ENCODE measurements around the gene BTAF1. TPM values are rescaled to one million over a fixed set of nuclear protein-coding genes. Genes with fewer than 3 reads are reported as not detected.

The BTAF1 gene
- total RNA-seq, 1 experiment from 2014 or later, result 42.5 TPM

GRCh38 chr10:91883549-91884444 lies 39.8 kb upstream of the BTAF1 start:
- TF ChIP-seq EZH2 (IDR thresholded peaks at IDR 0.05), result no peak
- no peak for TF ChIP-seq EZH2phosphoT487 (IDR thresholded peaks at IDR 0.05; ENCODE audit: borderline replicate concordance)
- TF ChIP-seq ELF1 (IDR thresholded peaks at IDR 0.05; ENCODE audit: borderline replicate concordance, low read depth), result no peak
- no peak for TF ChIP-seq ZBTB33 (IDR thresholded peaks at IDR 0.05; ENCODE audit: extremely low read depth, insufficient replicate concordance, low read length)
- TF ChIP-seq JUND (IDR thresholded peaks at IDR 0.05), result no peak
- TF ChIP-seq RAD21 (IDR thresholded peaks at IDR 0.05; ENCODE audit: low read depth), result no peak
- TF ChIP-seq CBX3 (IDR thresholded peaks at IDR 0.05; ENCODE audit: low read depth), result no peak
- no peak for TF ChIP-seq TCF7L2 (IDR thresholded peaks at IDR 0.05; ENCODE audit: borderline replicate concordance, extremely low read depth, insufficient read depth, insufficient read length)
- no peaks in the 10 kb centered on the region; a peak in 1 of 4 replicates for H3K4me1 ChIP-seq (ENCODE audit: control insufficient read depth in 1 of 2, insufficient read depth in 2 of 2, low read length in 2 of 2)
- H4K20me1 ChIP-seq (ENCODE audit: insufficient read depth), result no peaks in the 10 kb centered on the region
- H3K27ac ChIP-seq (ENCODE audit: low read depth, low read length), result no peak overlapping the region
- no TSS peak for BruUV-seq (replicated peaks)
- no peak for ATAC-seq
- RAD21 ChIA-PET (ENCODE audit: low non-redundant PET in 1 of 2, low total read pairs in 2 of 2, uncharacterized antibody in 2 of 2, unreplicated experiment in 2 of 2), result no interaction called here
- no peaks in the 10 kb centered on the region for H3K27me3 ChIP-seq (ENCODE audit: insufficient read depth, low read length)
- H2AFZ ChIP-seq (ENCODE audit: low read depth, low read length, poor library complexity, severe bottlenecking), result no peak overlapping the region
- POLR2A ChIA-PET, result no interaction called here
- no peak overlapping the region for H3K9ac ChIP-seq (ENCODE audit: low read length)
- no peaks in the 10 kb centered on the region for H3K36me3 ChIP-seq (ENCODE audit: control insufficient read depth in 1 of 2, insufficient read depth in 2 of 2, low read length in 2 of 2)
- DNase-seq (ENCODE audit: low read depth, low spot score), result no peak
- H3K9me3 ChIP-seq (ENCODE audit: control insufficient read depth in 1 of 2, insufficient read depth in 1 of 2, low read depth in 1 of 2, low read length in 2 of 2), result no peaks in the 10 kb centered on the region
- H3K9me2 ChIP-seq (ENCODE audit: insufficient read depth), result no peaks in the 10 kb centered on the region
- H3K79me2 ChIP-seq (ENCODE audit: insufficient read depth, low read length), result no peaks in the 10 kb centered on the region
- H3K4me3 ChIP-seq (replicated peaks in 1 of 2; ENCODE audit: low read depth in 1 of 2, low read length in 2 of 2), result no peak overlapping the region
- intact Hi-C loops (cut with micrococcal nuclease), result no loop called here
- CTCF ChIA-PET, result no interaction called here
- no peak overlapping the region for H3K4me2 ChIP-seq (ENCODE audit: low read length)
